ENCODE measurements around the gene ZNF644.

ZNF644 gene

DNA sequence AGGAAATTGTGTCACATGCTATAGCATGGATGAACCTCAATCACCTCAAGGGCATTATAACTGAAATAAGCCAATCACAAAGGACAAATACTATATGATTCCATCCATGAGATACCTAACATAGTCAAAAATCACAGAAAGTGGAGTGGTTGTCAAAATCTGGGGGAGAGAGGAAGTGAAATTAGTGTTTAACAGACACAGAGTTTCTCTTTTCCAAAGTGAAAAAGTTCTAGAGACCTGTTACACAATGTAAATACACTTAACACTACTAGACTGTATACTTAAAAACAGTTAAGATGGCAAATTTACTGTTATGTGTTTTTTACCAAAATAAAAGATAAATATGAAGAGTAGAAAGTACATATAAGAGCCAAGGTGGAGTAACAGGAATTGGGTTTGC lies 31.8 kb downstream of the ZNF644 start:
- Histone ChIP-seq H3K27ac (no peak overlapping the region), H3K36me3 (peaks cover 5% of the 10 kb centered on the region), H3K4me3 (ENCODE audit: low read depth, low read length) (no peak overlapping the region), H3K9me3 (ENCODE audit: severe bottlenecking) (peaks cover 5% of the 10 kb centered on the region), H3K27me3 (ENCODE audit: insufficient read depth, low read depth, severe bottlenecking) (no peaks in the 10 kb centered on the region)
- TF ChIP-seq CTCF (IDR thresholded peaks at IDR 0.05; ENCODE audit: low read depth, low read length), result no peak
- DNase-seq, result no peak

DNA sequence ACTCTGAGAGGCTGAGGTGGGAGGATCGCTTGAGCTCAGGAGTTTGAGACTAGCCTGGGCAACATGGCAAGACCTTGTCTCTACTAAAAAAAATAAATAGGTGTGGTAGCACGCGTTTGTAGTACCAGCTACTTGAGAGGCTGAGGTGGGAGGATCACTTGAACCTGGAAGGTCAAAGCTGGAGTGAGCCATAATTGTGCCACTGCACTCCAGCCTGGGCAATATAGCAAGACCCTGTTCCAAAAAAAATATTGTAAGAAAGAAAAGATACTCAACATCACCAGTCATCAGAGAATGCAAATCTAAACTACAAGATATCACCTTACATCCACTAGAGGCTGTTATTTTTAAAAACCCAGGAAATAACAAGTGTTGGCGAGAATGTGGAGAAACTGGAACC lies 32.5 kb downstream of the ZNF644 start:
- Histone ChIP-seq H3K27ac (no peak overlapping the region), H3K36me3 (peaks cover 5% of the 10 kb centered on the region), H3K9me3 (ENCODE audit: severe bottlenecking) (peaks cover 5% of the 10 kb centered on the region), H3K27me3 (ENCODE audit: insufficient read depth, low read depth, severe bottlenecking) (no peaks in the 10 kb centered on the region), H3K4me3 (ENCODE audit: low read depth, low read length) (no peak overlapping the region)
- no peak for TF ChIP-seq CTCF (IDR thresholded peaks at IDR 0.05; ENCODE audit: low read depth, low read length)
- DNase-seq, result no peak

GRCh38 chr1:90987841-90988240 lies 34.0 kb downstream of the ZNF644 start:
- no peaks in the 10 kb centered on the region for H3K27me3 ChIP-seq (ENCODE audit: insufficient read depth, low read depth, severe bottlenecking)
- DNase-seq, result no peak
- no peak for TF ChIP-seq CTCF (IDR thresholded peaks at IDR 0.05; ENCODE audit: low read depth, low read length)
- H3K9me3 ChIP-seq (ENCODE audit: severe bottlenecking), result peaks cover 5% of the 10 kb centered on the region
- no peak overlapping the region for H3K4me3 ChIP-seq (ENCODE audit: low read depth, low read length)
- peaks cover 5% of the 10 kb centered on the region for H3K36me3 ChIP-seq
- no peak overlapping the region for H3K27ac ChIP-seq

DNA sequence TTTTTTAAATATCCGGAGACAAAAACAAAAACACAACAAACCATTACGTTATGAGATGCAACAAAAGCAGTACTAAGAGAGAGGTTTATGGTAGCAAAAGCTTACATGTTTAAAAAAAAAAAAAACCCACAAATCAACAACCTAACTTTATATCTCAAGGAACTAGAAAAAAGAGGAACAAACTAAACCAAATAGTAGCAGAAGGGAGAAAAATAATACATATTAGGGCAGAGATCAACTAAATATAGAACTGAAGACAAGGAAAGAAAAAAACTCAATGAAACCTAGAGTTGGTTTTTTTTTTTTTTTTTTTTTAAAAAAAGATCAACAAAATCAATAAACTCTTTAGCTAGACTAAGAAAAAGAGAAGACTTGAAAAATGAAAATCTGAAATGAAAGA lies 34.9 kb downstream of the ZNF644 start:
- Histone ChIP-seq H3K9me3 (ENCODE audit: severe bottlenecking) (peaks cover 5% of the 10 kb centered on the region), H3K4me3 (ENCODE audit: low read depth, low read length) (no peak overlapping the region), H3K27me3 (ENCODE audit: insufficient read depth, low read depth, severe bottlenecking) (no peaks in the 10 kb centered on the region), H3K27ac (no peak overlapping the region), H3K36me3 (peaks cover 5% of the 10 kb centered on the region)
- no peak for DNase-seq
- TF ChIP-seq CTCF (IDR thresholded peaks at IDR 0.05; ENCODE audit: low read depth, low read length), result no peak

DNA sequence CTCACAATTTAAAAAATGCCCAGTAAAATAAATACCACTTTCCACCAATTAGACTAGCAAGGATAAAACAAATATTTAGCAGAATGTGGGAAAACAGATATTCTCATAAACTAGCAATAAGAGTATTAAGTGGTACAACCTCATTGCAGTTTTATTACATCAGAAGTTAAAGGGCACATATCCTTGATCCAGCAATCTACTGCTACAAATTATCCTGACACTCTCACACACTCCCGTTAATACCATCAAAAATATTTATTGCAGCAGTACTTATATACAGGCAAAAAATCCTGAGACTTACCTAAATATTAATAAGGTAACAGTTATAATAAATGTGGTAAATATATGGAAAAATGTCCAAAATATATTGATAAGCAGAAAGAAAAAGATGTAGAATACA lies 44.3 kb downstream of the ZNF644 start:
- peaks cover 14% of the 10 kb centered on the region for H3K36me3 ChIP-seq
- no peaks in the 10 kb centered on the region for H3K9me3 ChIP-seq (ENCODE audit: severe bottlenecking)
- TF ChIP-seq CTCF (IDR thresholded peaks at IDR 0.05; ENCODE audit: low read depth, low read length), result no peak
- DNase-seq, result no peak
- H3K4me3 ChIP-seq (ENCODE audit: low read depth, low read length), result no peak overlapping the region
- no peaks in the 10 kb centered on the region for H3K27me3 ChIP-seq (ENCODE audit: insufficient read depth, low read depth, severe bottlenecking)
- H3K27ac ChIP-seq, result no peak overlapping the region
